ENCODE measurements around the gene C2.

Gene C2

GRCh38 chr6:31898383-31899011, 29.0 kb upstream of the C2 start:
- Histone ChIP-seq H3K4me1 (ENCODE audit: insufficient read depth, low read length) (peaks cover 52% of the 10 kb centered on the region), H3K4me2 (ENCODE audit: insufficient read depth, low read length) (peak overlapping the region; percentile 88), H3K4me3 (ENCODE audit: low read depth in 1 of 2, low read length in 2 of 2) (peak overlapping the region; percentile 71 to 78), H3K27ac (ENCODE audit: low read length) (peak overlapping the region; percentile 85), H3K36me3 (ENCODE audit: insufficient read depth, low read length) (peaks cover 40% of the 10 kb centered on the region), H3K9ac (ENCODE audit: low read depth, low read length) (peak overlapping the region; percentile 79), H3K9me3 (ENCODE audit: insufficient read depth, low read length, severe bottlenecking) (no peaks in the 10 kb centered on the region), H4K20me1 (ENCODE audit: insufficient read depth, low read length) (peaks cover 3% of the 10 kb centered on the region; the same call in 1 of the 2 replicates), H2AFZ (ENCODE audit: low read depth, low read length) (peak overlapping the region; percentile 78), H3K27me3 (ENCODE audit: insufficient read depth, low read length, poor library complexity) (no peaks in the 10 kb centered on the region), H3K79me2 (ENCODE audit: insufficient read depth, low read length) (peaks cover 63% of the 10 kb centered on the region)
- no peak for TF ChIP-seq CTCF (IDR thresholded peaks at IDR 0.05; ENCODE audit: borderline replicate concordance, extremely low read depth, low read length, poor library complexity, severe bottlenecking)
- TF ChIP-seq EZH2 (IDR thresholded peaks at IDR 0.05; ENCODE audit: borderline replicate concordance, low read depth, low read length, severe bottlenecking) = no peak
- ATAC-seq (ENCODE audit: insufficient read depth, low read depth) (peak; percentile 16; the same call in 1 of the 3 replicates), DNase-seq (peak; percentile 24)

GRCh38 chr6:31899215-31899614, 28.3 kb upstream of the C2 start:
- H4K20me1 ChIP-seq (ENCODE audit: insufficient read depth, low read length) = peaks cover 3% of the 10 kb centered on the region; the same call in 1 of the 2 replicates
- ATAC-seq (ENCODE audit: insufficient read depth, low read depth) = no peak
- H3K4me1 ChIP-seq (ENCODE audit: insufficient read depth, low read length) = peaks cover 52% of the 10 kb centered on the region
- DNase-seq = no peak
- H3K4me3 ChIP-seq (ENCODE audit: low read depth in 1 of 2, low read length in 2 of 2) = peak overlapping the region in 1 of 2 experiments; percentile 78; a peak in 1 of 4 replicates
- no peaks in the 10 kb centered on the region for H3K9me3 ChIP-seq (ENCODE audit: insufficient read depth, low read length, severe bottlenecking)
- peak overlapping the region; percentile 79 for H3K9ac ChIP-seq (ENCODE audit: low read depth, low read length)
- peaks cover 36% of the 10 kb centered on the region for H3K36me3 ChIP-seq (ENCODE audit: insufficient read depth, low read length)
- H3K27ac ChIP-seq (ENCODE audit: low read length) = no peak overlapping the region
- H3K79me2 ChIP-seq (ENCODE audit: insufficient read depth, low read length) = peaks cover 63% of the 10 kb centered on the region
- H3K4me2 ChIP-seq (ENCODE audit: insufficient read depth, low read length) = peak overlapping the region; percentile 88
- H3K27me3 ChIP-seq (ENCODE audit: insufficient read depth, low read length, poor library complexity) = no peaks in the 10 kb centered on the region
- no peak overlapping the region for H2AFZ ChIP-seq (ENCODE audit: low read depth, low read length)
- TF ChIP-seq CTCF (IDR thresholded peaks at IDR 0.05; ENCODE audit: borderline replicate concordance, extremely low read depth, low read length, poor library complexity, severe bottlenecking) (no peak), EZH2 (IDR thresholded peaks at IDR 0.05; ENCODE audit: borderline replicate concordance, low read depth, low read length, severe bottlenecking) (no peak)

- peak overlapping the region; percentile 79; the same call in 1 of the 2 replicates for H3K9ac ChIP-seq (ENCODE audit: low read depth, low read length)
- H2AFZ ChIP-seq (ENCODE audit: low read depth, low read length) = no peak overlapping the region
- no peak for TF ChIP-seq CTCF (IDR thresholded peaks at IDR 0.05; ENCODE audit: borderline replicate concordance, extremely low read depth, low read length, poor library complexity, severe bottlenecking)
- TF ChIP-seq EZH2 (IDR thresholded peaks at IDR 0.05; ENCODE audit: borderline replicate concordance, low read depth, low read length, severe bottlenecking) = no peak
- H3K4me2 ChIP-seq (ENCODE audit: insufficient read depth, low read length) = peak overlapping the region; percentile 88
- peaks cover 3% of the 10 kb centered on the region; the same call in 1 of the 2 replicates for H4K20me1 ChIP-seq (ENCODE audit: insufficient read depth, low read length)
- no peaks in the 10 kb centered on the region for H3K9me3 ChIP-seq (ENCODE audit: insufficient read depth, low read length, severe bottlenecking)
- H3K79me2 ChIP-seq (ENCODE audit: insufficient read depth, low read length) = peaks cover 60% of the 10 kb centered on the region
- peak overlapping the region in 1 of 2 experiments; percentile 25; a peak in 1 of 4 replicates for H3K4me3 ChIP-seq (ENCODE audit: low read depth in 1 of 2, low read length in 2 of 2)
- H3K36me3 ChIP-seq (ENCODE audit: insufficient read depth, low read length) = peaks cover 27% of the 10 kb centered on the region
- no peaks in the 10 kb centered on the region for H3K27me3 ChIP-seq (ENCODE audit: insufficient read depth, low read length, poor library complexity)
- DNase-seq (peak; percentile 15), ATAC-seq (ENCODE audit: insufficient read depth, low read depth) (no peak)
- H3K27ac ChIP-seq (ENCODE audit: low read length) = no peak overlapping the region
- peaks cover 52% of the 10 kb centered on the region for H3K4me1 ChIP-seq (ENCODE audit: insufficient read depth, low read length)
These were observed 27.4 kb upstream of the C2 start for GRCh38 chr6:31899882-31900722.
